HepG2 (cell line): ENCODE results near the gene MGAT2. TPM values are rescaled to one million over a fixed set of nuclear protein-coding genes. Genes with fewer than 3 reads are reported as not detected.

Experiments used
- ATAC-seq: fragments of 200-7000 bp; cut with Tn5 transposase; 3 replicates; pipeline ENCODE4 v1.9.1; 2020; ENCODE audit warnings: mild to moderate bottlenecking, moderate library complexity
- BruUV-seq: library from RNA; stranded (reverse); fragments of 400-500 nt; replicated peaks from 2 replicates; lab custom pipeline; 2021; lab: Mats Ljungman, UMichigan
- CTCF ChIA-PET: fragments of 300-600 bp; formaldehyde crosslinking; extraction: SDS; loops from one replicate; lab custom pipeline; 2021; ENCODE audit warnings: low total read pairs, inconsistent platforms, low intra/inter-chr PET ratio; lab: Yijun Ruan, JAX
- POLR2A ChIA-PET: fragments of 350-600 bp; sonication (Branson Sonifier 250); formaldehyde crosslinking; loops from one replicate; lab custom pipeline; 2020; ENCODE audit warnings: antibody characterized with exemption, inconsistent platforms; lab: Yijun Ruan, JAX
- DNase-seq: peaks from one replicate; pipeline ENCODE4 v3.0.0-alpha.2; 2015; ENCODE audit warnings: low spot score
- FAIRE-seq: peaks from 3 replicates; lab custom pipeline; 2011; peaks lifted over from hg19 to GRCh38; lab: Jason Lieb, UNC
- H2AFZ ChIP-seq: one replicate; pipeline ENCODE4 v1.6.1; 2011; ENCODE audit warnings: low read length, inconsistent platforms
- H3K27ac ChIP-seq: fragments of 300-600 bp; 3 replicates; pipeline ENCODE4 v1.8.0; 2011; ENCODE audit warnings: mixed run types, mild to moderate bottlenecking, mixed read lengths, low read length, inconsistent platforms; ENCODE audit not compliant: insufficient read depth; ENCODE audit errors: extremely low read length
- H3K27me3 ChIP-seq, 2 experiments: fragments of 200-600 bp in 1 of 2; 2 replicates in 1 of 2; 3 replicates in 1 of 2; pipeline versions ENCODE4 v1.6.0 to v1.8.0; 2011; ENCODE audit warnings: low read length in 2 of 2, mild to moderate bottlenecking in 2 of 2, moderate library complexity in 2 of 2, inconsistent platforms in 1 of 2; ENCODE audit not compliant: insufficient read depth in 2 of 2, control insufficient read depth in 1 of 2
- H3K36me3 ChIP-seq, 2 experiments: fragments of 200-600 bp in 1 of 2; replicated peaks in 1 of 2; 2 replicates in 1 of 2; 3 replicates in 1 of 2; pipeline versions ENCODE4 v1.5.1 to v1.8.0; 2011; ENCODE audit warnings: low read length in 2 of 2, inconsistent platforms in 1 of 2; ENCODE audit not compliant: insufficient read depth in 2 of 2, control insufficient read depth in 1 of 2
- H3K4me1 ChIP-seq: 2 replicates; pipeline ENCODE4 v1.5.1; 2012; ENCODE audit warnings: low read length, inconsistent platforms; ENCODE audit not compliant: insufficient read depth
- H3K4me2 ChIP-seq: 2 replicates; pipeline ENCODE4 v1.6.0; 2011; ENCODE audit warnings: low read depth, low read length, inconsistent platforms
- H3K4me3 ChIP-seq, 3 experiments: fragments of 200-600 bp in 1 of 3; sonication (generic), shearing (Covaris generic) in 1 of 3; replicated peaks in 1 of 3; 2 replicates each; pipeline ENCODE4 v1.5.1; 2011 to 2016; ENCODE audit warnings: low read length in 3 of 3, inconsistent platforms in 2 of 3, low read depth in 2 of 3, mild to moderate bottlenecking in 2 of 3, control low read depth in 1 of 3, mixed read lengths in 1 of 3; ENCODE audit not compliant: insufficient read depth in 1 of 3
- H3K79me2 ChIP-seq: one replicate; pipeline ENCODE4 v1.6.1; 2011; ENCODE audit warnings: low read length, inconsistent platforms; ENCODE audit not compliant: insufficient read depth
- H3K9ac ChIP-seq: 2 replicates; pipeline ENCODE4 v1.6.0; 2011; ENCODE audit warnings: mild to moderate bottlenecking, low read depth, low read length, inconsistent platforms; ENCODE audit not compliant: insufficient read depth
- H3K9me3 ChIP-seq: 2 replicates; pipeline ENCODE4 v1.5.1; 2012; ENCODE audit warnings: mild to moderate bottlenecking, low read length
- H4K20me1 ChIP-seq: 2 replicates; pipeline ENCODE4 v1.6.0; 2011; ENCODE audit warnings: inconsistent platforms, mild to moderate bottlenecking, low read length, moderate library complexity; ENCODE audit not compliant: insufficient read depth
- CENPT ChIP-seq: sonication (generic); formaldehyde crosslinking; IDR thresholded peaks from 2 replicates; pipeline ENCODE4 v1.8.0; 2022; ENCODE audit warnings: low read depth, mild to moderate bottlenecking, moderate library complexity, missing genetic modification reagents
- CHD4 ChIP-seq: fragments of 200-600 bp; sonication (generic); IDR thresholded peaks from 2 replicates; pipeline ENCODE4 v1.7.0; 2017; ENCODE audit warnings: mild to moderate bottlenecking, low read length, borderline replicate concordance
- ELF1 ChIP-seq: sonication (generic); formaldehyde crosslinking; IDR thresholded peaks from 2 replicates; pipeline ENCODE4 v1.4.0; 2020; ENCODE audit warnings: missing genetic modification reagents
- GABPA ChIP-seq, 2 experiments: IDR thresholded peaks; 2 replicates each; pipeline ENCODE4 v1.6.1; 2011 to 2016; ENCODE audit warnings: low read depth in 2 of 2, low read length in 1 of 2, missing biosample characterization in 1 of 2, missing genetic modification characterization in 1 of 2
- HDAC2 ChIP-seq: sonication (generic); formaldehyde crosslinking; IDR thresholded peaks from 2 replicates; pipeline ENCODE4 v1.4.0; 2020; ENCODE audit warnings: missing genetic modification reagents
- HMG20A ChIP-seq: IDR thresholded peaks from 2 replicates; pipeline ENCODE4 v1.6.1; 2016; ENCODE audit warnings: borderline replicate concordance
- HNRNPL ChIP-seq: fragments of 200-400 bp; formaldehyde crosslinking; IDR thresholded peaks from 2 replicates; pipeline ENCODE4 v1.6.1; 2017; ENCODE audit warnings: mild to moderate bottlenecking, low read depth, low read length
- MIXL1 ChIP-seq: IDR thresholded peaks from 2 replicates; pipeline ENCODE4 v1.6.1; 2016
- NCOA5 ChIP-seq: sonication (generic); formaldehyde crosslinking; IDR thresholded peaks from 2 replicates; pipeline ENCODE4 v1.4.0; 2020; ENCODE audit warnings: missing genetic modification reagents
- SMARCC2 ChIP-seq: fragments of 450-650 bp; IDR thresholded peaks from 2 replicates; pipeline ENCODE4 v1.6.1; 2017; ENCODE audit warnings: antibody characterized with exemption, mild to moderate bottlenecking
- SPEN ChIP-seq: sonication (generic); formaldehyde crosslinking; IDR thresholded peaks from 2 replicates; pipeline ENCODE4 v1.5.1; 2020; ENCODE audit warnings: low read depth, mild to moderate bottlenecking, missing genetic modification reagents
- TEAD2 ChIP-seq: sonication (generic); formaldehyde crosslinking; IDR thresholded peaks from 2 replicates; pipeline ENCODE4 v1.9.0; 2021; ENCODE audit warnings: missing genetic modification reagents
- ZNF12 ChIP-seq: sonication (generic); formaldehyde crosslinking; IDR thresholded peaks from 2 replicates; pipeline ENCODE4 v1.5.0; 2020; ENCODE audit warnings: missing genetic modification reagents
- ZNF280B ChIP-seq: sonication (generic); formaldehyde crosslinking; IDR thresholded peaks from 2 replicates; pipeline ENCODE4 v1.5.0; 2020; ENCODE audit warnings: missing genetic modification reagents, mild to moderate bottlenecking, borderline replicate concordance
- ZNF740 ChIP-seq: sonication (generic); formaldehyde crosslinking; IDR thresholded peaks from 2 replicates; pipeline ENCODE4 v1.4.0; 2020; ENCODE audit warnings: missing genetic modification reagents
- WGBS: methylation state at CpG from one replicate; pipeline ENCODE4 v1.1.6; 2017; ENCODE audit warnings: low lambda C conversion rate; 5-methylcytosine and 5-hydroxymethylcytosine counted together
- in situ Hi-C: cut with HindIII; loops from 2 replicates; pipeline ENCODE4 v1.10.0; 2017; ENCODE audit warnings: low pct_unique_long_range_greater_than_20kb; ENCODE audit not compliant: extremely low pct_ligation_motif_present
- intact Hi-C: fragments of 100-400 bp; cut with micrococcal nuclease; formaldehyde crosslinking; loops from one replicate; pipeline ENCODE4 v1.10.0; 2022; ENCODE audit not compliant: unreplicated experiment
- polyA plus RNA-seq, 8 experiments: library from polyadenylated mRNA; depleted of rRNA in 3 of 8; stranded (reverse) in 7 of 8; unstranded in 1 of 8; fragments of >200 nt; fragmentation: Illumina TruSeq in 4 of 8; extraction: Trizol in 4 of 8; gene quantifications; 2 replicates each; pipeline versions ENCODE4 v1.2.1 to v1.2.3, GENCODE V29; 2011 to 2016; ENCODE audit warnings: low read depth in 4 of 8, missing spikeins in 1 of 8, mixed read lengths in 1 of 8; ENCODE audit not compliant: insufficient read depth in 1 of 8
- total RNA-seq, 5 experiments: library from RNA; depleted of rRNA; stranded (reverse); fragments of >200 nt; fragmentation: Illumina TruSeq; extraction: Trizol; gene quantifications; 2 replicates each; pipeline ENCODE4 v1.2.3, GENCODE V29; 2016; ENCODE audit warnings: low read depth in 1 of 5
- TF ChIP-seq, protein P1 (sequence below): sonication (generic); formaldehyde crosslinking; IDR thresholded peaks from 2 replicates; pipeline ENCODE4 v1.8.1; 2022; ENCODE audit warnings: mild to moderate bottlenecking, missing genetic modification reagents
- TF ChIP-seq, protein P2 (sequence below): sonication (generic); formaldehyde crosslinking; IDR thresholded peaks from 2 replicates; pipeline ENCODE4 v1.4.0; 2020; ENCODE audit warnings: mild to moderate bottlenecking, missing genetic modification reagents
- TF ChIP-seq, protein P3 (sequence below): sonication (generic); formaldehyde crosslinking; IDR thresholded peaks from 2 replicates; pipeline ENCODE4 v1.5.1; 2020; ENCODE audit warnings: missing genetic modification reagents, mild to moderate bottlenecking, borderline replicate concordance

Gene MGAT2
- total and polyA plus RNA-seq, 2 of the 13 experiments (the other 11 are each of a cell fraction or from before 2014, with no cell fraction given) = 12.9 to 51.9 TPM

DNA sequence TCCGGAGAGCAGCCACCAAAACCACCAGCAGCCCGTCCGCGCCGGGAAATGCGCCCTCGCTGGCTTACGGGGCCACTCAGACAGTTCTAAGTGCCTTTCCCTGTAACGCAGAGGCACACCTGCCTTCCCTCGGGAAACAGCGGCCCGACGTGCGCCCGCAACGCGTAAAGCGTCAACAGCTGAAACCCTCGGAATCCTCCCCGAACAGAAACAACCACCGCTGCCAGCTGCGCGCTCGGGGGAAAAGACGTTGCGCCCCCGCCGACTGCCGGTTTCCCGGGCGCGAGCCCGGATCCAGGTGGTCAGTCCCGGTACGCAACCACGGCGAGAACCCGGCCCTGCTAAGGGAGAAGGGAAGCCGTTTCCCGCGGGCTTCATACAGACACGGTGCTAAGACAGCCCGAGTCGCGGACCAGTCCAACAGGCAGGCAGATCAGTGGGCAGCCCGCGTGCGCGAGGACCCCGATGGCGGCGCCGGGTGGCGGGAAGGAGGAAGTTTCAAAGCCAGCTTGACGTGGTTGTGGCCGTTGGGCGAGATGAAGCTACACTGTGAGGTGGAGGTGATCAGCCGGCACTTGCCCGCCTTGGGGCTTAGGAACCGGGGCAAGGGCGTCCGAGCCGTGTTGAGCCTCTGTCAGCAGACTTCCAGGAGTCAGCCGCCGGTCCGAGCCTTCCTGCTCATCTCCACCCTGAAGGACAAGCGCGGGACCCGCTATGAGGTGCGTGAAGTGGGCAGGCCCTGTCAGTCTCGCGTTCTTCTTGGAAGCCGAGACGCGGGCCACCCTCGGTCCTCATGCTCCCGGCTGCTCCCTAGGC lies 21.9 kb upstream of the MGAT2 start, which contains the start of gene LRR1:
Gene LRR1 (plus strand): TSS at position 456 of the 816 bp plus-strand sequence. CDS start 81 bp downstream, at position 537.
- intact Hi-C loops = loop anchor here (1.0 kb wide), 1 partner anchor 37 kb away; the partner anchor contains the start of gene DNAAF2
- ChIA-PET POLR2A (interaction anchor here (1.1 to 5.7 kb wide), 11 partner anchors 9 to 171 kb away, joined by 3 to 97 read pairs (median 5); partner anchors contain the start of genes MGAT2, RPL36AL and RPS29), CTCF (interaction anchor here (1.0 kb wide), 1 partner anchor 11 kb away, joined by 4 read pairs; no protein-coding TSS in a partner anchor)
- Histone ChIP-seq H4K20me1 (no peaks in the 10 kb centered on the region), H3K36me3 (peaks cover 0 to 6% of the 10 kb centered on the region in 2 experiments; a peak in 4 of 5 replicates), H3K9me3 (no peaks in the 10 kb centered on the region), H3K27me3 (no peaks in the 10 kb centered on the region; a peak in 1 of 5 replicates), H3K4me2 (peak within 1 kb of the TSS; percentile 76), H3K9ac (peak within 1 kb of the TSS; percentile 94), H3K4me1 (peaks cover 39% of the 10 kb centered on the region), H3K27ac (peak within 1 kb of the TSS; percentile 97), H3K4me3 (peak within 1 kb of the TSS; percentile 79 to 91 (median 83)), H3K79me2 (peaks cover 21% of the 10 kb centered on the region), H2AFZ (no peak within 1 kb of the TSS)
- no peak for FAIRE-seq
- DNase-seq = peak; percentile 76
- WGBS = 0% methylated on average over 3 of the region's 77 CpGs
- BruUV-seq = no TSS peak
- ATAC-seq = peak; percentile 76
- in situ Hi-C loops = no loop called here
- TF ChIP-seq NCOA5 (no peak), ZNF280B (CRISPR knock-in tag) (no peak; the same call in none of the 2 replicates), HDAC2 (CRISPR knock-in tag) (peak; percentile 68; the same call in 1 of the 2 replicates), GABPA (IDR thresholded peaks at IDR 0.05; ENCODE audit: low read depth, low read length) (no peak), GABPA (CRISPR knock-in tag; IDR thresholded peaks at IDR 0.05; ENCODE audit: low read depth) (peak; percentile 2; the same call in 1 of the 2 replicates), ZNF12 (CRISPR knock-in tag) (no peak), CENPT (no peak), SPEN (CRISPR knock-in tag) (peak; percentile 59), TEAD2 (no peak), ZNF740 (CRISPR knock-in tag) (no peak), HNRNPL (peak; percentile 86; the same call in 1 of the 2 replicates), ELF1 (peak; percentile 72), HMG20A (CRISPR knock-in tag) (no peak), CHD4 (no peak), MIXL1 (peak; percentile 39; the same call in 1 of the 2 replicates), SMARCC2 (no peak)
- TF ChIP-seq, protein P1, sequence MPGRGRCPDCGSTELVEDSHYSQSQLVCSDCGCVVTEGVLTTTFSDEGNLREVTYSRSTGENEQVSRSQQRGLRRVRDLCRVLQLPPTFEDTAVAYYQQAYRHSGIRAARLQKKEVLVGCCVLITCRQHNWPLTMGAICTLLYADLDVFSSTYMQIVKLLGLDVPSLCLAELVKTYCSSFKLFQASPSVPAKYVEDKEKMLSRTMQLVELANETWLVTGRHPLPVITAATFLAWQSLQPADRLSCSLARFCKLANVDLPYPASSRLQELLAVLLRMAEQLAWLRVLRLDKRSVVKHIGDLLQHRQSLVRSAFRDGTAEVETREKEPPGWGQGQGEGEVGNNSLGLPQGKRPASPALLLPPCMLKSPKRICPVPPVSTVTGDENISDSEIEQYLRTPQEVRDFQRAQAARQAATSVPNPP (CRISPR knock-in tag) = no peak
- TF ChIP-seq, protein P2, sequence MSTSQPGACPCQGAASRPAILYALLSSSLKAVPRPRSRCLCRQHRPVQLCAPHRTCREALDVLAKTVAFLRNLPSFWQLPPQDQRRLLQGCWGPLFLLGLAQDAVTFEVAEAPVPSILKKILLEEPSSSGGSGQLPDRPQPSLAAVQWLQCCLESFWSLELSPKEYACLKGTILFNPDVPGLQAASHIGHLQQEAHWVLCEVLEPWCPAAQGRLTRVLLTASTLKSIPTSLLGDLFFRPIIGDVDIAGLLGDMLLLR = no peak; the same call in 1 of the 2 replicates
- TF ChIP-seq, protein P3, sequence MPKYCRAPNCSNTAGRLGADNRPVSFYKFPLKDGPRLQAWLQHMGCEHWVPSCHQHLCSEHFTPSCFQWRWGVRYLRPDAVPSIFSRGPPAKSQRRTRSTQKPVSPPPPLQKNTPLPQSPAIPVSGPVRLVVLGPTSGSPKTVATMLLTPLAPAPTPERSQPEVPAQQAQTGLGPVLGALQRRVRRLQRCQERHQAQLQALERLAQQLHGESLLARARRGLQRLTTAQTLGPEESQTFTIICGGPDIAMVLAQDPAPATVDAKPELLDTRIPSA (CRISPR knock-in tag) = peak; percentile 78
